ENCODE results near the gene PLCB3. TPM values are rescaled to one million over a fixed set of nuclear protein-coding genes. Genes with fewer than 3 reads are reported as not detected.

Gene PLCB3
- total and polyA plus RNA-seq, 10 of the 15 experiments (the other 5 are each of a cell fraction or from before 2014, with no cell fraction given), result 0.03 to 10.3 (median 3.3) TPM

DNA sequence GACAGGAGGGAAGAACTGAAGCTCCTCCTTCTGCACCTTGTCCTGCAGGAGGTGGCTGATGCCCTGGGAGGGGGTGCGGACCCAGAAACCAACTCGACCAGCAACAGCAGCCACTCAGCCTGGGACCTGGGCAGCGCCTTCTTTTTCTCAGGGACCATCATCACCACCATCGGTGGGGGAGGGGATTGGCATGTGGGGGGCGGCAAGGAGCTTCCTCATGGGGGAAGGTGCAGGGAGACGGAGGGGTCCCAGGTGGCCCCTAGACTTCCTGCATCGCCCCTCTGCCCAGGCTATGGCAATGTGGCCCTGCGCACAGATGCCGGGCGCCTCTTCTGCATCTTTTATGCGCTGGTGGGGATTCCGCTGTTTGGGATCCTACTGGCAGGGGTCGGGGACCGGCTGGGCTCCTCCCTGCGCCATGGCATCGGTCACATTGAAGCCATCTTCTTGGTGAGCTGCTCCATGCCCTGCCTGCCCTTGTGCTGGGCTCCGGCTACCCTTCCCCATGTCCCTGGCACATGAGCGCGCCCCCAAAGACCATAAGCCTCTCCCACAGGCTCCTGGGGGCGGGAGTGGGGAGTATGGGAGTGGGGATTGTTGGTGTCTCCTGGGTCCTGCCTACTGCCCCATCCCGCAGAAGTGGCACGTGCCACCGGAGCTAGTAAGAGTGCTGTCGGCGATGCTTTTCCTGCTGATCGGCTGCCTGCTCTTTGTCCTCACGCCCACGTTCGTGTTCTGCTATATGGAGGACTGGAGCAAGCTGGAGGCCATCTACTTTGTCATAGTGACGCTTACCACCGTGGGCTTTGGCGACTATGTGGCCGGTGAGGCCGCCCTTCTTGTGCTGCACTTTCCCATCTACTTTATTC, 45.7 kb downstream of the PLCB3 start:
- intact Hi-C loops (cut with micrococcal nuclease; ENCODE audit: unreplicated experiment) (no loop called here), in situ Hi-C loops (cut with MboI) (no loop called here)
- Histone ChIP-seq H3K79me2 (ENCODE audit: control insufficient read depth, insufficient read depth, low read length) (no peaks in the 10 kb centered on the region), H3K9ac (ENCODE audit: control insufficient read depth, insufficient read depth, low read length) (no peak overlapping the region), H3K27me3 (replicated peaks in 1 of 2; ENCODE audit: control insufficient read depth in 2 of 2, insufficient read depth in 2 of 2, low read length in 1 of 2) (peaks cover 20 to 37% of the 10 kb centered on the region in 2 experiments), H3K4me2 (ENCODE audit: control insufficient read depth, insufficient read depth) (no peak overlapping the region), H3K4me1 (ENCODE audit: control insufficient read depth, insufficient read depth, low read length) (peaks cover 10% of the 10 kb centered on the region), H2AFZ (ENCODE audit: control insufficient read depth, low read depth, low read length) (no peak overlapping the region), H4K20me1 (ENCODE audit: control insufficient read depth, insufficient read depth) (no peaks in the 10 kb centered on the region; the same call in 1 of the 2 replicates), H3K9me3 (replicated peaks; ENCODE audit: control insufficient read depth, insufficient read depth, low read length) (no peaks in the 10 kb centered on the region), H3K4me3 (no peak overlapping the region), H3K36me3 (ENCODE audit: control insufficient read depth in 2 of 2, insufficient read depth in 2 of 2, low read length in 1 of 2) (no peaks in the 10 kb centered on the region), H3K27ac (ENCODE audit: control insufficient read depth, insufficient read depth) (no peak overlapping the region)
- ChIA-PET POLR2A (no interaction called here), RAD21 (ENCODE audit: unreplicated experiment) (no interaction called here), CTCF (interaction anchor here (0.7 to 1.5 kb wide), 2 partner anchors 58 to 447 kb away, joined by 3 read pairs; partner anchors contain the start of gene RASGRP2), SMC1A (ENCODE audit: uncharacterized antibody, unreplicated experiment) (no interaction called here)
- ATAC-seq, result no peak
- TF ChIP-seq FOXM1 (IDR thresholded peaks at IDR 0.05; ENCODE audit: low read depth, low read length) (no peak), BHLHE40 (IDR thresholded peaks at IDR 0.05; ENCODE audit: borderline replicate concordance in 1 of 2, low read depth in 2 of 2, low read length in 1 of 2) (peak in 1 of 2 experiments; percentile 14; a peak in 1 of 4 replicates)
- BruUV-seq (replicated peaks), result no TSS peak
- no peak for FAIRE-seq
- no peak for DNase-seq (ENCODE audit: low read depth, low spot score)
- 18% methylated on average over 33 of the region's 34 CpGs for WGBS (ENCODE audit: insufficient coverage, insufficient replicate concordance, low lambda C conversion rate, missing lambda C conversion rate)

- ChIA-PET POLR2A (no interaction called here), SMC1A (ENCODE audit: uncharacterized antibody, unreplicated experiment) (no interaction called here), RAD21 (ENCODE audit: unreplicated experiment) (no interaction called here), CTCF (interaction anchor here (1.5 kb wide), 1 partner anchor 58 kb away, joined by 3 read pairs; no protein-coding TSS in a partner anchor)
- H3K36me3 ChIP-seq (ENCODE audit: control insufficient read depth in 2 of 2, insufficient read depth in 2 of 2, low read length in 1 of 2), result no peaks in the 10 kb centered on the region
- peaks cover 10% of the 10 kb centered on the region for H3K4me1 ChIP-seq (ENCODE audit: control insufficient read depth, insufficient read depth, low read length)
- H3K9me3 ChIP-seq (replicated peaks; ENCODE audit: control insufficient read depth, insufficient read depth, low read length), result no peaks in the 10 kb centered on the region
- BruUV-seq (replicated peaks), result no TSS peak
- no peak for FAIRE-seq
- in situ Hi-C loops (cut with MboI), result no loop called here
- no peak overlapping the region for H3K4me2 ChIP-seq (ENCODE audit: control insufficient read depth, insufficient read depth)
- TF ChIP-seq EZH2 (IDR thresholded peaks at IDR 0.05; ENCODE audit: borderline replicate concordance, control insufficient read depth, low read depth, low read length) (peak; percentile 85; the same call in 1 of the 2 replicates), FOS (IDR thresholded peaks at IDR 0.05; ENCODE audit: borderline replicate concordance, extremely low read depth, insufficient read length) (no peak)
- ATAC-seq, result no peak
- H3K4me3 ChIP-seq, result no peak overlapping the region
- no peaks in the 10 kb centered on the region for H3K79me2 ChIP-seq (ENCODE audit: control insufficient read depth, insufficient read depth, low read length)
- WGBS (ENCODE audit: insufficient coverage, insufficient replicate concordance, low lambda C conversion rate, missing lambda C conversion rate), result 32% methylated on average over 18 of the region's 18 CpGs
- H2AFZ ChIP-seq (ENCODE audit: control insufficient read depth, low read depth, low read length), result no peak overlapping the region
- DNase-seq (ENCODE audit: low read depth, low spot score), result no peak
- peaks cover 20 to 31% of the 10 kb centered on the region in 2 experiments for H3K27me3 ChIP-seq (replicated peaks in 1 of 2; ENCODE audit: control insufficient read depth in 2 of 2, insufficient read depth in 2 of 2, low read length in 1 of 2)
- H3K27ac ChIP-seq (ENCODE audit: control insufficient read depth, insufficient read depth), result no peak overlapping the region
- intact Hi-C loops (cut with micrococcal nuclease; ENCODE audit: unreplicated experiment), result no loop called here
- H4K20me1 ChIP-seq (ENCODE audit: control insufficient read depth, insufficient read depth), result no peaks in the 10 kb centered on the region; the same call in 1 of the 2 replicates
- H3K9ac ChIP-seq (ENCODE audit: control insufficient read depth, insufficient read depth, low read length), result no peak overlapping the region
Measured at GRCh38 chr11:64297699-64298358, 46.5 kb downstream of the PLCB3 start.
